H54 (cell line): ENCODE results near the gene SOS1.
"Not testable (repeated sequence)": the region's sequence is repeated elsewhere in the genome, so short reads cannot be mapped to it uniquely, and the experiment has no call there.

ENCODE experiments used
- DNase-seq: peaks from one replicate; pipeline ENCODE4 v3.0.0; 2011; ENCODE audit warnings: low spot score, mixed read lengths; ENCODE audit not compliant: insufficient read length
- FAIRE-seq: peaks from 3 replicates; lab custom pipeline; 2011; peaks lifted over from hg19 to GRCh38; lab: Jason Lieb, UNC
- POLR2A ChIP-seq: IDR thresholded peaks from 2 replicates; pipeline ENCODE4 v1.6.1; 2011; ENCODE audit warnings: low read depth, mild to moderate bottlenecking, low read length

SOS1 gene

DNA sequence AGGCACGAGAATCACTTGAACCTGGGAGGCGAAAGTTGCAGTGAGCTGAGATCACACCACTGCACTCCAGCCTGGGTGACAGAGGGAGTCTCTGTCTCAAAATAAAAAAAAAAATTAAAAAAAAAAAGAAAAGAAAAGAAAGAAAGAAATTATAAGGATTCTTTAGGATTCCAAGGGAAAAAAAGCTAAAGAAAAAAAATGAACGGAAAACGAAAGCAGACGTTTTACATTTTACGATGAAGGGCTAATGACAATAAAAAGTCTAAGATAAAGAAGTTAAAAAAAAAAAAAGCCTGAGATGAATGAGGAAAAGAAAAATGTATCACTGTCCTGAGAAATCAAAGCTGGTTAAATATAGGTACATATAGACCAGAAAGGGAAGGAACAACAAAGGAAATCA, 58.5 kb downstream of the SOS1 start:
- TF ChIP-seq POLR2A = no peak
- no peak for DNase-seq
- FAIRE-seq = no peak

DNA sequence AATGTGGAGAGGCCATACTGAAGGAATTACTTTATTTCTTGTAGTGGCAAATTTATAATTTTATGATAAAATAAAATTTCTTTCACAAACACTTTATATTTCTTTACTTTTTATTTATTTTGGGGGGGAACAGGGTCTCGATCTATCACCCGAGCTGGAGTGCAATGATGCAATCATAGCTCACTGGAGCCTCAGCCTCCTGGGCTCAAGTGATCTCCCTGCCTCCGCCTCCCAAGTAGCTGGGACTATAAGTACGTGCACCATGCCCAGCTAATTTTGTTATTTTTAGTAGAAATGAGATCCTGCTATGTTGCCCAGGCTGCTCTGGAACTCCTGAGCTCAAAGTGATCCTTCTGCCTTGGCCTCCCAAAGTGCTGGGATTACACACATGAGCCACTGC, 59.6 kb downstream of the SOS1 start:
- no peak for TF ChIP-seq POLR2A
- no peak for FAIRE-seq

DNA sequence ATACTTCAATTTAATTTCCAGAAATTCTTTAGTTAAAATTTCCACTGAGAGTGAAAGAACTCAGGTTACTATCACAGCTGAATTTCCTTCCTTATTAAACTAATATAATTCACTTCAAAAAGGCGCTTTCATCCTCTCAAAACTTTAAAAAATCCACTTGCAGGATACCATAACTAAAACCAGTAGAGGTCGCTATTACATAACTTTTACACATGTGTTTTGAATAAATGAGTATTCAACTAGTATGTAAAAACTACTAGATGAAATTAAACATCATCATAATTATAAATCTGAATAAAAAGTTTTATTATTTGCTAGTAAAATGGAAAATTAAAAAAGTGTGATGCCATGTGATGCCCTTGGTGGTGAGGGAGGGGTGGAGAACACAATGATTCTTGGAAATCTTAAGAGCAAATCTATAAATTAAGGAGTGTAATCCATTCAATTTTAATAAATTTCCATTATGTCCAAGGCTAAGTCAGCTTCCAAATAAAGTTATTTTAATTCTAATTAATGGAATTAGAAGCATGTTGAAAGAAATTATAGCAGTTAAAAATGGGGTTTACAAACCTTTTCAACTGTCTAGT, 61.4 kb downstream of the SOS1 start:
- no peak for TF ChIP-seq POLR2A
- DNase-seq (no peak), FAIRE-seq (peak; percentile 67)

More for the DNA sequence above, 59.6 kb downstream of the SOS1 start:
- no peak for DNase-seq

DNA sequence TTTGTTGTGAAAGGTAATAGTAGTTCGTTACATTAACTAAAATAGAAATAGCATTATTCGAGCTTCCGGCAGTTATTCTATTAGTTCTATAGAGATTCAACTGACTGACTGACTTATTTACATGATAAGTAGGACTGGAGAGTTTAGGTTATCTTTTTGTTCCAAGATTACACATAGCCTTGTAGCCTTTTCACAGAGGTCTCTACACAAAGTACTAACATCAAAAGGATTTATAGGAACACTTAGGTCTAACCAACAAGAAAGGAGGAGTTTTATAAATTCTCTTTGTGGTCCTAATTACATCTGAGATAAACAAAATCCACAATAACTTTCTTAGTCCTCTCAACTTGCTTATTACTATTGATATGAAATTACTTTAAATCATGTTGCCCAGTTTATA, 62.8 kb downstream of the SOS1 start:
- FAIRE-seq = peak; percentile 6
- DNase-seq = no peak
- TF ChIP-seq POLR2A = no peak

DNA sequence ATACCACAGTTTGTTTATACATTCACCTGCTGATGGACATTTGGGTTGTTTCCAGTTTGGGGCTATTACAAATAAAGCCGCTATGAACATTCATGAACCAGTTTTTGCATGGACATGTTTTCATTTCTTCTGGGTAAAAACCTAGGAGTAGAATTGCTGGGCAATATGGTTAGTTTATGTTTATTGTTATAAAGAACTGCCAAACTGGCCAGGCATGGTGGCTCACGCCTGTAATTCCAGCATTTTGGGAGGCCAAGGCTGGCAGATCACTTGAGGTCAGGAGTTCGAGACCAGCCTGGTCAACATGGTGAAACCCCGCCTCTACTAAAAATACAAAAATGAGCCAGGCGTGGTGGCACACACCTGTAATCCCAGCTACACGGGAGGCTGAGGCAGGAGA, 68.2 kb downstream of the SOS1 start:
- not testable (repeated sequence) for FAIRE-seq, DNase-seq

DNA sequence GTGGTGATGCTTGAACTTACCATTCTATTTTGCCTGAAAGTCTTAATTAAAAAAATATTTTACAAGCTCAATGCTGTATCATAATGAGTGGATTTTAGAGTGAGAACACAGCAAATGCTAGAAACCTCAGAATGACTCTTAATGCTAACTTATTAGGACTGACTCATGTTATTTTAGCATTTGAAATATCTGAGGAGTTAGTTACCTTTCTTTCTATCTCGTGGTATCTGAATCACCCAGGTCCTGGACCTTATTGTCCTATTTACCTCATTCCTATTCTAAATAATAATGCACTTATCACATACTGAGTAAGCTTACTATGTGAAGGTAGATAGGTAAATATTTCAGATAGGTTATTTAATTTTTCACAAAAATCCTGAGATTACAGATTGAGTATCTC, 70.7 kb downstream of the SOS1 start:
- TF ChIP-seq POLR2A = no peak
- peak; percentile 23 for FAIRE-seq
- DNase-seq = no peak

DNA sequence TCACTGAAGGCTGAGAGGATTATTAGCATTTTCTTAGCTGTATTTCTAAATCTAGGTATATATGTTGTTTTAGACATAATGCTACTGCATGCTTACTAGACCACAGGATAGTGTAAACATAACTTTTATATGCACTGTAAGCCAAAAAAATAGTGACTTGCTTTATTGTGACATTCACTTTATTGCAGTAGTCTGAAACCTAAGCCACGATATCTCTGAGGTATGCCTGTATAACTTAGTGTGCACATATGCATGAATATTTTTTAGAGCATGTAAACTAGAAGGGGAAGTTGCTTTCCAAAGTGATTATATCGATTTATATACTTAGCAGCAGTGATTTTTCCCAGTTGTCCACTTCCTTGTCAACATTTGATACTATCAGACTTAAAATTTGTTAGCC, 81.8 kb downstream of the SOS1 start:
- TF ChIP-seq POLR2A = no peak
- no peak for FAIRE-seq
- no peak for DNase-seq

DNA sequence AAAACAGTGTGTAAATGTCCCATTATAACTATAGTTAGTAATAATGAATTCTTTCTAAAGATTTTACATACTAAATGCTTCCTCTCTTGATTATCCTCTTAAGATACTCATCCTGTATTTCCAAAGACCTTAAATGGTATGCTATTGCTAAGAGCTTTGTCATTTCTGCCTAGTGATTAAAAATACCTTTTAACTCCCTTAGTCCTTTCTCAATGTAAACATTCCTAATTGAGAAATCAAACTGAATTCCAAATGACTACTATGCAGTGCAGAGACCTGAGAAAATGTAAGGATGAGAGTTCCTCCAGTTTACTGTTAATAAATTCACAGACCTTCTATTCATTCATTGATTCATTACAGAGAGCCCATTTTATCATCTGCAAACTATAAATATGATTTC, 86.9 kb downstream of the SOS1 start:
- no peak for DNase-seq
- TF ChIP-seq POLR2A = no peak
- FAIRE-seq = no peak

DNA sequence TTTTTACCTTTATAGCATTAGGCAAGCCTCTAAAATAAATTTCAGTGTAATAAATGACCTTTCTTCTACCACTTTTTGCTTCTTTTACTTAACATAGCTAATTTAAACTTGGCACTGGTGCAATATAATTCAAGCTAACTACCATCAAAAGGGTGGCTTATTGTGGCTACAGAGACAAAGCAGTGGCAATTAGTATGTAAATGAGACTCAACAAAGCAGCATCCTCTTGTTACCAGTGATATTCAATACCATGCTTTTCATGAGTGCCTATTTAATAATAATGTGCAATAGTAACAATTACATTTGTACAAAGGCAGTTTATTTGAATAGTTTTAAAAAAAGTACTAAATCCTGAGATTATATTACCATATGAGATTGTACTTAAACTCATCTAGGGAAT, 93.4 kb downstream of the SOS1 start:
- FAIRE-seq (no peak), DNase-seq (no peak)
- no peak for TF ChIP-seq POLR2A

DNA sequence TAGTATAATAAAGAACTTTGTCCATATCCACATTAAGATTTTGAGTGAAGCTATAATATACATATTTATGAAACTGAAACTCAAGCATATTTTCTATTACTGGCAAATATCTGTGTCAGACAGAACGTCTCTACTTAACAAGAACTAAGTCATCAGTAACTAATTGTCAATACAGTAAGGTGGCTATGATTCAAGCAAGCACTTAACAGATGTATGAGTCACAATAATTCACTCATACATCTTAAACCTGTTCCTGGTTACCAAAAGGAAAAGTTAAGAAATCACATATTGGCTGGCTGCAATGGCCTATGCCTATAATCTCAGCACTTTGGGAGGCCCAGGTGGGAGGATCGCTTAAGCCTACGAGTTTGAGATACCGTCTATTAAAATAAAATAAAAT, 96.0 kb downstream of the SOS1 start:
- TF ChIP-seq POLR2A = no peak
- DNase-seq (no peak), FAIRE-seq (peak; percentile 72)

DNA sequence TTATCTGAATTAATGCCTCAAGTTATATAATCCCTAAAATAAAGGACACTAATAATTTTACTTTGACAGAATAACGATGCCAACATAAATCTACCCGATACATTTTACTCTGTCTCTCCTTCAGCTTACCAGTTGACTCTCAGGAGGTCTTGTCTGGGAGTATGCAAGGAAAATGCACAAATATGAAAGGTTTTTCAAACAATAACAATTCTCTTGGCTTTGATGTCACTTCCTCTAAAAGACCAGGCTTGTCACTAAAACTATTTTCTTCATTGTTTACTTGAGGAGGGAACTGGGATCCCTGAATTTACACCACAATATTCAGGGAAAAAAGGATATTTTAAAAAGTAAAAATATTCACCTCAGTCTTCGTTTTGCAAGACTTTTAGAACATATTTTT, 97.2 kb downstream of the SOS1 start:
- DNase-seq (no peak), FAIRE-seq (no peak)
- no peak for TF ChIP-seq POLR2A

DNA sequence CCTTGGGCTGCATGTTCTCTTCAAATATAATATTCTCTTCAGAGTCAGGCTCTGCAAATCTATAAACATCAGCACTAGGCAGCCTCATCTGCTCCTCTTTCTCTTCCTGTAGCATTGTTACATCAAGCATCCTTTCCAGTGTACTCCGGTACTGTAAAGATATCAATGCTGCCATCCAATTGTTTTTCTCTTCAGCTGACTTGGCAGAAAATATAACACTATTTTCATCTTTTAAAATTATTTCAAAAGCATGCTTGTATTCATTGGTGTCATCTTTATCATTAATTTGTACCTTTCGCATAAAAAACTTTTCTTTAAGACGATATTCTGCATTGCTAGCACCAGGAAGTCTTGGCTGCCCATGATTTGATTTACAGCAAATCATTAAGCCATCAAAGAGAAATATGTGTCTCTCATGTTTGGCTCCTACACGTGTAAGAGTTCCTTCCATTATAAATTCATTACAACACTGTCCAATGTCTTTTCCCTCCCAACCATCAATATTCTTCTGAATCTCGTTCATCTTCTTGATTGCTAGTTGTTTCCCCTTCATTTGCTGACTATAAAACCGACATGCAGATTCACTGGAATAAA, 98.1 kb downstream of the SOS1 start:
- no peak for TF ChIP-seq POLR2A
- FAIRE-seq = no peak
- no peak for DNase-seq

DNA sequence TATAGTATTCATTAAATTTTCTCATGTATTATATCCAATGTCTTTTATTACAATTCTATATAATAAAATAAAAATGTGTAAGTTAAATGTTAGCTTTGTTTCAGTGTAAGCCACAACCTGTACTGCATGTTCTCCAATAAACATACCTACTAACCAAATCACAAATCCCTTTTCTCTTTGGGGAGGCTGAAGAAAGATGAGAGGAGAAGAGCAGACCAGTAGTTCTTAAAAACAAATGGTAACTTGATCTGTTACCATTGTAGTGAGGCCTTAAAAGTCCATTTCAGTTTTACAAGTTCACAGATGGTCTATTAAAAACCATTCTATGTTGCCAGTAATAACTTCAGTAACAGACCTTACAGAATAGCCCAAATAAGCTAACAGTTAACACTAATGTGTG, 100.5 kb downstream of the SOS1 start:
- FAIRE-seq = no peak
- DNase-seq = no peak
- TF ChIP-seq POLR2A = no peak

DNA sequence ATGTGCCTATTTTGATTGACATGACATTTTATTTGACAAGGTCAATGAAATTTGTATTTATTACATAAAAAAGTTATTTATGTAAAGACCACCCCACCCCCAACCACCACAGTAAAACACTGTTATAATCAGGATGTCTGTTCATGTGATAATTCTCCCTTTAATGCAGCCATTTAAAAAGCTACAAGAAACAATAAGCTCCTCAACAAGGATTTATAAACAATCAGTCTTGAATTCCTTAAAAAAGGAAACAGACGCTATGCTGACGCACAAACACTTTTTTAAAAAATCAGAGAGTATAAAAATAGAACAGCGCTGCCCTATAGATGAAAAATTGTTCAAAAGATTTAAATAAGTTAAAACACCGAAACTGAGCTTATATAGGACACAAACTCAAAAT, 102.2 kb downstream of the SOS1 start:
- no peak for FAIRE-seq

DNA sequence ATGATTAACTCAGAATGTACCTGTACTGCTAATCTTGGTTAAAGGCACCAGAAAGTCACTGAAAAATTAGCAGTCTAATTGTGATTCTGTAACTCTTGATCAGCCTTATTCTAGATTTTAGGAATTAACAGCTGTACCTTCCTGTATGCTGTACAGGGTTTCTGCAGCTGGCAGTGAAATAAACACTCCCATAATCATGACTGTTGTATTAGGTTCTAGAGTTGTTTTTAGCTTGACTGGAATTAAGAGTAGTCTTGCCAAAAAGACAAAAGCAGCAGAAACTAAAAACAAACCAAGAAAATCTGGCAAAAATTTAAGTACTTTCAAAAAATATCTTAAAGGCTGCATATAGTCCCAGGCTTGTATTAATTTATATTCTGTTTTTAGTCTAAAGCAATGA, 103.5 kb downstream of the SOS1 start:
- no peak for FAIRE-seq
- no peak for DNase-seq

More for the DNA sequence above, 102.2 kb downstream of the SOS1 start:
- DNase-seq = no peak
- no peak for TF ChIP-seq POLR2A

More for the DNA sequence above, 103.5 kb downstream of the SOS1 start:
- TF ChIP-seq POLR2A = no peak
